Sigmoid colon (tissue), 4 donors: ENCODE measurements around the gene TMEM220.

Source experiments
- EP300 ChIP-seq, 4 donors: sonication (generic); formaldehyde crosslinking; IDR thresholded peaks; one replicate each; pipeline ENCODE4 v1.6.1; 2017; ENCODE audit warnings: antibody characterized with exemption in 4 of 4
- POLR2A ChIP-seq, 2 donors: fragments of 450-650 bp; IDR thresholded peaks; one replicate each; pipeline ENCODE4 v1.6.1; 2016; ENCODE audit warnings: antibody characterized with exemption in 2 of 2, mild to moderate bottlenecking in 2 of 2, moderate library complexity in 2 of 2
- POLR2AphosphoS5 ChIP-seq, 4 donors: sonication (generic); formaldehyde crosslinking; IDR thresholded peaks; one replicate each; pipeline ENCODE4 v1.6.1; 2017; ENCODE audit warnings: antibody characterized with exemption in 4 of 4
- TF ChIP-seq, protein P1 (sequence below), 4 experiments: fragments of 450-650 bp in 3 of 4; fragments of 200-600 bp in 1 of 4; IDR thresholded peaks; one replicate each; pipeline ENCODE4 v1.5.1; 2016 to 2019; ENCODE audit warnings: antibody characterized with exemption in 4 of 4, mild to moderate bottlenecking in 3 of 4, moderate library complexity in 2 of 4

DNA sequence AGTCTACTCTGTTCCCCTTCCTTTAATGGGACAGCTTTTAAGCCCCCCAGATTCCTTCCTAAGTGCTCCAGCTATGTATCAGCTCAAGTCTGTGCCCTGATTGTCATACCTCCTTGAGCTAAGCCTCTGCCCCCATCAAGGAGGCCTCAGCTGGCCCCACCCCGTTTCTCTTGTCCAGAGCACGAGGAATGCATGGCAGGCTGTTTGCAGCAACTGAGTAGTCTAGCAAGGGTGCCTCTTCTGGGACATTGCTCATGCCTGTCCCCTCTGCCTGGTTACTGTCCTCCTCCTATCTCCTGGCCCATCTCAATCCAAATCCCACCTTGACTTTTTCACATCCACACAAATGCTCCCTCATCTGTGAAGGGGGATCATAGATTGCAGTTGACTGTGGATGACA, 27.8 kb upstream of the TMEM220 start:
- TF ChIP-seq POLR2A (IDR thresholded peaks at IDR 0.05) = no peak
- no peak for TF ChIP-seq POLR2AphosphoS5 (IDR thresholded peaks at IDR 0.05)
- TF ChIP-seq, protein P1, sequence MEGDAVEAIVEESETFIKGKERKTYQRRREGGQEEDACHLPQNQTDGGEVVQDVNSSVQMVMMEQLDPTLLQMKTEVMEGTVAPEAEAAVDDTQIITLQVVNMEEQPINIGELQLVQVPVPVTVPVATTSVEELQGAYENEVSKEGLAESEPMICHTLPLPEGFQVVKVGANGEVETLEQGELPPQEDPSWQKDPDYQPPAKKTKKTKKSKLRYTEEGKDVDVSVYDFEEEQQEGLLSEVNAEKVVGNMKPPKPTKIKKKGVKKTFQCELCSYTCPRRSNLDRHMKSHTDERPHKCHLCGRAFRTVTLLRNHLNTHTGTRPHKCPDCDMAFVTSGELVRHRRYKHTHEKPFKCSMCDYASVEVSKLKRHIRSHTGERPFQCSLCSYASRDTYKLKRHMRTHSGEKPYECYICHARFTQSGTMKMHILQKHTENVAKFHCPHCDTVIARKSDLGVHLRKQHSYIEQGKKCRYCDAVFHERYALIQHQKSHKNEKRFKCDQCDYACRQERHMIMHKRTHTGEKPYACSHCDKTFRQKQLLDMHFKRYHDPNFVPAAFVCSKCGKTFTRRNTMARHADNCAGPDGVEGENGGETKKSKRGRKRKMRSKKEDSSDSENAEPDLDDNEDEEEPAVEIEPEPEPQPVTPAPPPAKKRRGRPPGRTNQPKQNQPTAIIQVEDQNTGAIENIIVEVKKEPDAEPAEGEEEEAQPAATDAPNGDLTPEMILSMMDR (IDR thresholded peaks at IDR 0.05) = no peak
- no peak for TF ChIP-seq EP300 (IDR thresholded peaks at IDR 0.05)
